Middle frontal gyrus (tissue), 1 donor: ENCODE results near the gene RBM5.

Source experiments
- DNase-seq: peaks from one replicate; pipeline ENCODE4 v3.0.0-alpha.2; 2015; ENCODE audit warnings: low spot score; ENCODE audit errors: extremely low spot score

RBM5 gene

GRCh38 chr3:50121072-50122032 is 32.6 kb downstream of the RBM5 start:
- peak; percentile 51 for DNase-seq

- no peak for DNase-seq
Measured at GRCh38 chr3:50122071-50122470, 33.4 kb downstream of the RBM5 start.

- DNase-seq = no peak
Measured at GRCh38 chr3:50122661-50123391, 34.1 kb downstream of the RBM5 start.

DNA sequence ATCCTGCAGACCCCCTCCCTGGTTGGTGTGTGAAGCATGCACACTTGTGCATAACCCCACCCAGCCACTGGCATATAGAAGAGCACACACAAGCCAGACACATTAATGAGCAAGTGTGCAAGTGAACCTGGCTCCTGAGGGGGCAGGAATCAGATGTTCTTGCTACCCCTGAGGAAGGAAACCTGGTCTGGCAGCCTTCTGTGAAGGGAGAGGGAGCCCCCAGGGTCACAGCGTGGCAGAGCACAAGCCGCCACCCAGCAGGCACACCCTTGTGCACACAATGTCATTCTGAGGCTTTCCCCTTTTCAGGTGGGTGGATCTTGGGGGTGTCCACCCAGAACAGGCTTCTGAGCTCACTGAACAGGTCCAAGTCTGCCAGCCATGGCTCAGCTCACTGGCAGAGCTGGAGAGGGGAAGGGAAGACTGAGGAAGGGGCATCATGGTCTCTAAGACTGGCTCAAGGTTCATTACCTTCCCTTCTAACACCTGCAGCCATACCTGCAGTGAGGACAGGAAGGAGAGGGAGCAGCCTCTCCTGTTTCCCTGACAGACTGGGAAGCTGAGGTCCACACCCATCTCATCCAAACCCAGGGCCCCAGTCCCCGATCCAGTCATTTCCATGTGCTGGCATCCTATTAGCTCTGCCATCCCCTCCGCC is 34.8 kb downstream of the RBM5 start:
- no peak for DNase-seq

DNA sequence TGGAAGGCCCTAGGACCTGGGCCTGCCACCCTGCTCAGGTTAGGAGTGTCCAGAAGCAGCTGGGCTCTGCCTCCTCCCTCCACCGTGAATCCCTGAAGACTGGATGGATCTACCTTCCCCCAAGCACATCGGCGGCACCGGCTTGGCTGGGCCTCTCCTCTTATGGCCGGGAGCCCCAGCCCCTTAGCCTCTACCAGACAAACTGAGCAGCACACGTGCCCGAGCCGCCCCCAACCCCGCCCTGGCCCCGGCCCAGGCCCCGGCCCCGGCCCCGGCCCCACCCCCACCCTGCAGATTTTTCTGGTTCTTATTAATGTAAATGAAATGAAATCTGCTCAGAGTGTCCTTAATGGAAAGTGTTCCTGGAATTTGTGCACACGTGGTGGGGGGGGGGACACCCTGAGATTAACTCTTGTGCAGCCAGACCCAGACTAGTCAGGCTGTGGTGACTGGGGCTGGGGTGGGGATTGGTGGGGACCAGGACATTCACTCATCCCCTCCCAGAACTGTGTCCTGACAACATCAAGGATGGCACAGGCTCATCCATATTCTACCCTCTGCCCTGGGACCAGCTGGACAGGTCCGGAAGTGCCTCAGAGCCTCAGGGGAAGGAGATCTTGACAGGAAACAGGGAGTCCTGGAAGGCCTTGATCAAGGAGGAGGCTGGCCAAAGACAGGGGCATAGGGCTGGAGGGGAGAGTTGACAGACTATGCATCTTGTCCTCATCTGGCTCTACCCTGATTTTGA is 35.5 kb downstream of the RBM5 start:
- DNase-seq = no peak

GRCh38 chr3:50124800-50125178 is 36.1 kb downstream of the RBM5 start:
- DNase-seq = no peak

DNA sequence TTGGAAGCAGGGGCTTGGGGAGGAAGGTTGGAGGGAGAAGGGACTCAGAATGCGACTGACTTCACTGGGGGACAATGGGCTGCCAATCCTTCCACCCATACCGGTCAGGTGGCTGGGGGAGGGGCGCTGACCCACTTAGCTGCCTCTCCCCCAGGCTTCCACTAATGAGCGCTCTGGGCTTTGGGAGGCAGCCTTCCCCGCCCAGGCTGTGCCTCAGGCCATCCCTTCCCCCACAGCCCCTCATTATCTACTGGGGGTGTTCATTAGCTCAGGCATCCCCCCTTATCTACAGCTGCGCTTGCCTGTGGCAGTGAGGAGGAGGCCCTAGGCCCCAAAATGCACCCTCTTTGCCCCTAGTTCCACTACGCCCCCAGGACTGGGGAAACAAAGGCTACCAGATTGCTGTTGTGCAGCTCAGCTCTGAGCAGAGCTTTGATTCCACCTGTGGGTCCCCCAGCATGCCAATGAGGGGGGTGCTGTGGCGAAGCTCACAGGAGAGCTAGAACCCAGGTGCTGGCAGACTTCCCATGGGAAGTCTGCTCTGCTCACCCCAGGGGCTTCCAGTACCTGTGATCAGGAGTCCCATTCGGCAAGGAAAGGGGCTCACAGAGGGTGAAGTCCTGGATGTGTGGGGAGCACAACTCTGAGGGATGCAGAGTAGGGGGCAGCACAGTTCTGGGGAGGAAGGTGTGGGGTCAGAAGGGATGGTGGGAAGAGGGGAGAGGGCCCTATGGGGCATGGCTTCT is 37.0 kb downstream of the RBM5 start:
- no peak for DNase-seq

DNA sequence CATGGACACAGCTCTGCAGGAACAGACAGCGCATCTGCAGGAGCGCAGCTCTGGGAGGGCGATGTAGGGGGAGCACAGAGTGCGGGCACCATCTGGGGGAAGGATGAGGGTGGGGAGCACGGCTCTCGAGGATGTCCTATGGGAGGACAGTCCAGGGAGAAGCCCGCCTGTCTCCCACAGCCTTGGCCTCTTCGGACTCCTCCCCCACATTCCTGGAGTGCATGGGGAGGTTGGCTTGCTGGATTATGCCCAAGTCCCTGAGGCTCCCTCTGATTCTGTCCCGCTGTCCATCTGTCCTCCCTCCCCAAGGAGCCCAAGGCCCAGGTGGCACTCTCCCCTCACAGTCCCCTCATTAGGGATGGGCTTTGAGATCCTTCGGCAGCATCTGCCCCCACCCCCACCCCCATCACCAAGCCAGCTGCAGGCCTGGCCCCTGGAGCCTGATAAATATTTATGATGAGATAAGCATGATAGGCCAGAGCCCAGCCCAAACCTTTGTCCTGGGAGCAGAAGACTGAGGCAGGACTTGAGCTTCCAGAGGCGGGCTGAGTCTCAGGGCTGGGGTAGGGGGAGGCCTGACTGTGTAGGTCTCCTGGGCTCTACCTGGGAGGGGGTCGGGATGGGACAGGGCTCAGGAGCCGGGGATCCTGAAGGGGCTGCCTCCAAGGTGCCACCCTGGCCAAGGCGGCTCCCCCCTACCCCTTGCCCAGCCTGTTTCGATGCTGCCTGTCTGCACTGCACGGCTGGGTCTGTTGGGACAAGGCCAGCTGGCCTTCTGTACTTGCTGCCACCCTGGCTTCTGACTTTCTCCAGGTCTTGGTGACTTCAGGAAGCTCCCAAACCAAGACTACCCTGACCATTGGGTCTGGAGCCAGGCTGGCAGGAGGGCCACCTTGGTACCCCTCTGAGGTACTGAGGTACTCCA is 37.8 kb downstream of the RBM5 start:
- DNase-seq = no peak

DNA sequence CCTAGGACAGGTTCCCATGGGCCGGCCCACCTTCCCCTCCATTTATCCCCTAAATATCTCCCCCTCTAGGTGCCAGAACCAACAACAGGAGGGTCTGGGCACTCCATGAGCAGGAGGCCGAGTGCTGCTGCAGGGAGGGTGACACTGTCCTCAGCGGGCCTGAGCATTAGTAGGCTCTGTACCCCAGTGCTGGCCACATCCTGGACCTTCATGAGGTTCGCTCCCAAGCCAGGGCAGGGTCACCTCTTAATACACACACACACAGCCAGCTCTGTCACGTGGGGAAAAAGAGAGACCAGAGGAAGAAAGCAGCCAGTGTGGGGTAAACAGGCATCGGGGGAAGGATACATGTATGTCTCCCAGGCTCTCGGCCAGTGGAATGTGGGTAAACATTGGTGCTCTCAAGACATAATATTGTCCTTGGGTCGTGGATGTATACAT is 38.6 kb downstream of the RBM5 start:
- no peak for DNase-seq

GRCh38 chr3:50128001-50128400 is 39.3 kb downstream of the RBM5 start:
- no peak for DNase-seq

GRCh38 chr3:50130436-50130835 is 41.7 kb downstream of the RBM5 start:
- DNase-seq = no peak

- DNase-seq = no peak
Measured at GRCh38 chr3:50132421-50133282, 43.9 kb downstream of the RBM5 start.

- no peak for DNase-seq
Measured at GRCh38 chr3:50133283-50133615, 44.5 kb downstream of the RBM5 start.

GRCh38 chr3:50134367-50134766 is 45.6 kb downstream of the RBM5 start:
- DNase-seq = no peak

GRCh38 chr3:50135964-50136363 is 47.2 kb downstream of the RBM5 start:
- DNase-seq = no peak

- no peak for DNase-seq
Measured at GRCh38 chr3:50136714-50137405, 48.1 kb downstream of the RBM5 start.

- no peak for DNase-seq
Measured at GRCh38 chr3:50137531-50137930, 48.8 kb downstream of the RBM5 start.
